ENCODE measurements around the gene GNRHR.
A peak's percentile ranks its signal among the peaks of the same experiment; 100 is the strongest.
"Not testable (repeated sequence)": the region's sequence is repeated elsewhere in the genome, so short reads cannot be mapped to it uniquely, and the experiment has no call there.

GNRHR gene

GRCh38 chr4:67727124-67727850 lies 26.9 kb downstream of the GNRHR start:
- DNase-seq, result no peak

DNA sequence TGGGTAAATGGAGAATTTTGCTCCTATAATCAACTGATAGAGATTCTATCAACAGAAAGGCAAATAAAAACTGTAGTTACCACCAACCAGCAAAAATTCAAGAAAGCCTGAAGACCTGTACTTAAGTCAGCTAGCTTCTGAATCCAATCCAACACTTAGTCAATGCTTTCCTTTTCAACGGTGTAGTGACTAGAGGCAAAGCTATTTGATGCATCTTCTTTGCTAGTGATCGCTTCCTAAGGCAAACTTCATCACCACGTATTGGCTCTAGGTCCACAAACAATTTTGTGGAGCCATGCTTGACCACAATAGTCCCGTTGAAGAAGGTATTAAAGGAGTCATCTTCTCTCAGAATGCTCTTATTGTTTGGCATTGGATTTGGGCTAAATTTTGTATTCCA lies 28.2 kb downstream of the GNRHR start:
- DNase-seq, result no peak

DNA sequence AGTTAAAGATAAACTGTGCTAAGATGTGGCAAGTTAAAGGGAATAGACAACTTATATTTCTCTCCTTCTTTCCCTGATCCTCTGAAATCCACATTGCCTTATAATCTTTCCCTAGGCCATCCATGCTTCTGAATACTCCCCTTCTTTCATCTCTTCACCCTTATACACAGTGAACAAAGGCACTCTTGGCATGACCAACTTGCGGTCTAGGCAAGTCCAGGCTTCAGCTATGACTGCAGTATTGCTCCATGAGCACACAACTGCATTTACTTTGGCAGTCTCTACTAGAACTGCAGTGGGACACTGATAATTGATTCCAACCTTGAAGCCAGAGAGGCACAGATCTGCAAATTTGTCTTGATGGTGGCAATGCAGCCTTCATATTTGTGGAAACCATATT lies 29.1 kb downstream of the GNRHR start:
- no peak for DNase-seq

- DNase-seq, result peak; percentile 8
These were observed 30.2 kb downstream of the GNRHR start for GRCh38 chr4:67723949-67724348.

- no peak for DNase-seq
These were observed 30.8 kb downstream of the GNRHR start for GRCh38 chr4:67723341-67723740.

DNA sequence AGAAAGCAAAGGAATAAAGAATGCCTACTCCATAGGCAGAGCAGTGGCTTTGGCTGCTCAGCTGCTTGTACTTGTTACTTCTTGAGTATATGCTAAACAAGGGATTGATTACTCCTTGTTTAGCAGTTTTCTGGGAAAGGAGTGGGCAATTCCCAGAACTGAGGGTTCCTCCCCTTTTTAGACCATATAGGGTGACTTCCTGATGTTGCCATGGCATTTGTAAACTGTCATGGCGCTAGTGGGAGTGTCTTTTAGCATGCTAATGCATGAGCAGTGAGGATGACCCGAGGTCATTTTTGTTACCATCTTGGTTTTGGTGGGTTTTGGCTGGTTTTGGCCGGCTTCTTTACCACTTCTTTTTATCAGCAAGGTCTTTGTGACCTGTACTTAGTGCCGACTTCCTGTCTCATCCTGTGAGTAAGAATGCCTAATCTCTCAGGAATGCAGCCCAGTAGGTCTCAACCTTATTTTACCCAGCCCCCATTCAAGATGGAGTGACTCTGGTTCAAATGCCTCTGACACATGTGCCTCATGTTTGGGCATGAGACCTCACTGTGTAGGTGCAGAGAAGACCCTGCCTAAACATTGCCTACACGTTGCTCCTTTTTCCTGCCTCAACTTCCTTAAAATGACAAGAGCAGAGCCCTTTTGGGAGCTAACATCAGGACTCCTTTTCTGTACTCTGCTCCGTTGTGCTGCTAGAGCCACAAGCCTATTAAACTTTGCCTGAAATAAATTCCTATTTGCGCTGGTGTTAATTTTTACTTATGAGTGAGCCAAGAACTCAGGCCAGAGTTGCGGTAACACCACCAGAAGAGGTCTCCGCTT lies 32.2 kb downstream of the GNRHR start:
- no peak for DNase-seq

DNA sequence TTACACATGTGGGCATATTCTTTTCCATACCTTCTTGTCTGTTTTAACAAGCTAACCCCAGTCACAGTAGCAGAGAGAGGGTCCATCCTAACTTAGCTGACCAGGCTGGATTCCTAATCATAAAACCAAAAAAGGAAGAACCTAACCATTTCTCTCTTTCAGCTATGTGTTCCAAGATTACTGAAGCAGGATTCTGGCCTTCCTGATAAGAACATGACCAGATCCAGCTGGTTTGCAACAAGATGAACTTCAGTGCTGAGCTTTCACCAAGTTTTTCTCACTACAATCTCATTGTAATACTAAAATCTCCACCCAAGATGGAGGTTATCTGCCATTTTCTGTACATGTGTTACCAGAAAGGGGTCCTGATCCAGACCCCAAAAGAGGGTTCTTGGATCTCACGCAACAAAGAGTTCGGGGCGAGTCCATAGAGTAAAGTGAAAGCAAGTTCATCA lies 32.8 kb downstream of the GNRHR start:
- no peak for DNase-seq

DNA sequence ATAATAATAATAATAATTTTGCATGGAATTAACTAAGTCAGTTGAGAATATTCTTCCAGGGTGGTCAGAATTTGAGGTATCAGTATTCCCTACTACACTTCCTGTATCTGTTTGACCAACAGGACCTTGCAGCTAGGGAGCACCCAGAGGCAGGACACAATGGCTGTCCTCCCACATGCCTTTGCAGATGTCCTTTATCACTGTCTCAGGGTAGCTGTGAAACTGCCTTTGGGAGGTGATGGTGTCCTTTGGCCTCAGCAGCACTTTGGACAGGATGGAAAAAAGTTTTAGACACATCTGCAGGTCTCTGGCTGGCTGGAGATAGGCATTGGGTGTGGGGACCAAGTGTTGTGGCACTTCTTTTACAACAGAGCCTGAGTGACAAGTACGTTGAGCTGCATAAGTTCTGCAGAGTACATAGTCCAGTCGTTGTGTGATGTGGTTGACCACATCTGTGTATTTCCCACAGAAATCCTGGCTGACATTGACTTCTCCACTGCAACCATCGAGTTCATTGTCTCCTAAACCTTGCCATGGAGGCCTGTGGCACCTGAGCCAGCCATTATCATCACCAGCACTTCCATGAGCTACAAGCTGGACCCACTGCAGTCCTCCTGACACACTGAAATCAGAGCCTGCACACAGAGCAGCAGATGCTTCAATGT lies 34.1 kb downstream of the GNRHR start:
- DNase-seq, result no peak

GRCh38 chr4:67718848-67719247 lies 35.3 kb downstream of the GNRHR start:
- DNase-seq, result no peak

- no peak for DNase-seq
These were observed 36.6 kb downstream of the GNRHR start for GRCh38 chr4:67717586-67717985.

GRCh38 chr4:67714955-67715354 lies 39.2 kb downstream of the GNRHR start:
- no peak for DNase-seq

- DNase-seq, result no peak
These were observed 40.0 kb downstream of the GNRHR start for GRCh38 chr4:67714248-67714583.

GRCh38 chr4:67713529-67714247 lies 40.5 kb downstream of the GNRHR start:
- no peak for DNase-seq

GRCh38 chr4:67712650-67713528 lies 41.3 kb downstream of the GNRHR start:
- no peak for DNase-seq

GRCh38 chr4:67712000-67712625 lies 42.1 kb downstream of the GNRHR start:
- DNase-seq, result no peak

GRCh38 chr4:67706682-67707081 lies 47.5 kb downstream of the GNRHR start:
- not testable (repeated sequence) for DNase-seq

- DNase-seq, result no peak
These were observed 49.3 kb downstream of the GNRHR start for GRCh38 chr4:67704843-67705242.

- no peak for DNase-seq
These were observed 52.0 kb downstream of the GNRHR start for GRCh38 chr4:67702166-67702565.

DNA sequence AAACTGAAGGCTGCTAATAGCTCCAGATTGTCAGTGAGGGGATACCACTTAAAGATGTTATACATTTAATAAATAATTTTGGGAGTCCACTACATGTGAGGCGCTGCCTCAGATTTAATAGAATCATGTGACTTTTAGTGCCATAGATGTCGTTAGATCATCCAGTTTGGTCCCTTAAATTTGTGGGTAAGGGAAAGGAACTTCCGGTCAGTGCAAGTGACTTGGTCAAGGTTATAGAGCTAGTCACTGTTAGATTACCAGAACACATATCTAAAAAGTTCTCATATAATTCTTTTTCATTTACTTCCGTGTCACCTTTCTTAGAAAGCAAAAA lies 52.7 kb downstream of the GNRHR start:
- no peak for DNase-seq

DNA sequence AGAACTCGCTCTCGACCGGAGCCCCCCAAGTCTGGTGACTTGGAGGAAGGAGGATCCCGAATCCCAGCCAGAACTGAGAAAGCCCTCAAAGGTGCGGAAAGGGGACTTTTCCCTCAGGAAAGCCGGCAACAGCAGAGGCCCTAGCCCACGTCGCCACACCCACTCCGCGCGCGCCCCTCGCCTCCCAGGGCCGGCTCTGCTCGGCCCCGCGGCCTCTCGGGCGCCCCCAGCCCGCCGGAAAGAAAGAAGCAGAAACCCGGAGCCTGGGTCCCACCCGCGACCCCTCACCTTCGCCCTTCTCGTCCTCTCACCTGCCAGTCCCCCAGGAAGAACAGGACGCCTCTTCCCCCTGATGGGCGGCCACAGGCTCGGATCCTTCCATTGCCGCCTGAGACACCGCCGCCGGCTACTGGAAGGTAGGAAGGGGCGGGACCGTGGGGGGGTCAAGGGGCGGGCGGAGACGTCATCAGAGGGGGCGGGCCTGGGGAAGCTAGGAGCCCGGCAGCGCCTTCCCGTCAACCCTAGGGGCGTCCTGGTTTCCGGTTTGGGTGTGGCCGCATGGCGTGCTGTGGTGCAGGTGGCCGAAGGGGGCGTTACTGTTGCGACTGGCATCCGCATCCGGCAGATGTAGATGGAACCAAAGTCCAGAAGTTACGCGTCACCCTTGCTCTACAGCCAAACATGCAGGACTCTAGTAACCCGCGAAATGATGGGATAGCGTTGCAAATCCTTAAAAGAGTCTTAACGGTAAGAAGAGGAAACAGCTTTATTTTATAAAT lies 53.3 kb downstream of the GNRHR start, which contains the start of gene UBA6:
TSS of gene UBA6 (minus strand) at position 418 of the 779 bp plus-strand sequence. CDS start at position 382, 36 bp downstream.
- peak; percentile 97 for DNase-seq

Measured in NCI-H82 (cell line).